Pancreas (tissue), 10 donors: ENCODE measurements around the gene RFC1. TPM values are rescaled to one million over a fixed set of nuclear protein-coding genes. Genes with fewer than 3 reads are reported as not detected.
"Not testable (repeated sequence)": the region's sequence is repeated elsewhere in the genome, so short reads cannot be mapped to it uniquely, and the experiment has no call there.

Experiments used
- ATAC-seq, 4 donors: fragments of 200-7000 bp; cut with Tn5 transposase; one replicate each; pipeline versions ENCODE4 v1.8.0 to v1.9.1; 2020; ENCODE audit warnings: mild to moderate bottlenecking in 4 of 4, moderate library complexity in 4 of 4
- DNase-seq, 6 donors: peaks; one replicate each; pipeline ENCODE4 v3.0.0-alpha.2; 2020
- FAIRE-seq: peaks from 2 replicates; lab custom pipeline; 2012; peaks lifted over from hg19 to GRCh38; lab: Jason Lieb, UNC
- H3K27ac ChIP-seq, 4 donors: fragments of 200-600 bp; sonication (generic); 1 replicate in 3 of 4; 2 replicates in 1 of 4; pipeline versions ENCODE4 v1.5.0 to v1.8.0; 2020
- H3K27me3 ChIP-seq, 4 donors: fragments of 200-600 bp; one replicate each; pipeline ENCODE4 v1.8.0; 2021
- H3K36me3 ChIP-seq, 3 donors: fragments of 200-600 bp; sonication (generic) in 1 of 3; one replicate each; pipeline versions ENCODE4 v1.5.0 to v1.8.0; 2020 to 2021
- H3K4me1 ChIP-seq, 3 donors: fragments of 200-600 bp; one replicate each; pipeline ENCODE4 v1.8.0; 2021
- H3K4me3 ChIP-seq, 4 donors: fragments of 200-600 bp; sonication (generic) in 2 of 4; one replicate each; pipeline versions ENCODE4 v1.5.0 to v1.8.0; 2020 to 2021
- H3K9me3 ChIP-seq, 4 donors: fragments of 200-600 bp; one replicate each; pipeline ENCODE4 v1.8.0; 2021
- WGBS, 2 donors: extraction: QIAGEN DNeasy Blood & Tissue Kit; methylation state at CpG; one replicate each; pipeline ENCODE4 v1.1.7; 2013; 5-methylcytosine and 5-hydroxymethylcytosine counted together
- intact Hi-C, 3 donors: fragments of 100-400 bp; cut with DNase I; formaldehyde crosslinking; loops; one replicate each; pipeline versions ENCODE4 v1.11.1 to v1.14.2; 2022
- polyA plus RNA-seq, 2 donors: library from polyadenylated mRNA; stranded (reverse); fragments of 200-250 nt; gene quantifications; one replicate each; pipeline ENCODE4 v1.2.3, GENCODE V29; 2013
- total RNA-seq, 6 donors: library from RNA; stranded (reverse); fragmentation: NEBNext Ultra II Directional in 4 of 6; extraction: Animal tissue kit (Norgen Biotek cat#: 25700) in 4 of 6; gene quantifications; one replicate each; pipeline versions ENCODE4 v1.2.1 to v1.2.4, GENCODE V29; 2021 to 2023
- TF ChIP-seq, protein P1 (sequence below), 4 donors: fragments of 200-600 bp; sonication (generic) in 3 of 4; IDR thresholded peaks; one replicate each; pipeline versions ENCODE4 v1.5.0 to v1.8.0; 2021; ENCODE audit warnings: antibody characterized with exemption in 4 of 4
- donor health status: healthy with polysubstance abuse.
- donor health status: DM: no; HTN: no; CAD: no; lungs with moderate emphysema.
- donor health status: DM: no; HTN: no; CAD: no.
- donor health status: control.
- donor health status: control.
- donor health status: Bipolar disorder and iron deficiency.
- donor health status: DM: yes; HTN: yes; CAD: no.
- donor health status: DM: no; HTN: no; CAD: no.
- donor health status: DM: no; HTN: no; CAD: no.
- donor health status: DM: yes; HTN: yes; CAD: no.

RFC1 gene
- total and polyA plus RNA-seq, 8 donors, result 9.1 to 53.1 (median 35.7) TPM

DNA sequence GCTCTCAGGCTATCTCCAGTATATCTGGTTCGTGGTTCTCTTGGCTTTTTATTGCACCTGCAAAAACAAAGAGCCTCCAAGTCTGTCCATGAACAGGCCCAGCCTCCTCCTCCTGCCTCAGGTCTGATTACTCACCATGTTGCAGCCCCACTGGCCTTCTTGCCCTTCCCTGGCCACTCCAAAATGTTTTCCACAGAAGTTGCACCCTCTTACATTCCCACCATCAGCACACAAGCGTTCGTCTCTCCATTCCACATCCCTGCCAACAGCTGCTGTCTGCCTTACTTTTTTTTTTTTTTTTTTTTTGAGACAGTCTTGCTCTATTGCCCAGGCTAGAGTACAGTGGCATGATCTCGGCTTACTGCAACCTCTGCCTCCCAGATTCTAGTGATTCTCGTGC, 86.7 kb downstream of the RFC1 start:
- Histone ChIP-seq H3K27me3 (no peaks in the 10 kb centered on the region), H3K4me1 (no peaks in the 10 kb centered on the region), H3K9me3 (no peaks in the 10 kb centered on the region), H3K27ac (no peak overlapping the region), H3K4me3 (no peak overlapping the region), H3K36me3 (peaks cover 0 to 27% (median 0%) of the 10 kb centered on the region in 3 donors)
- DNase-seq (no peak), FAIRE-seq (no peak), ATAC-seq (no peak)
- TF ChIP-seq, protein P1, sequence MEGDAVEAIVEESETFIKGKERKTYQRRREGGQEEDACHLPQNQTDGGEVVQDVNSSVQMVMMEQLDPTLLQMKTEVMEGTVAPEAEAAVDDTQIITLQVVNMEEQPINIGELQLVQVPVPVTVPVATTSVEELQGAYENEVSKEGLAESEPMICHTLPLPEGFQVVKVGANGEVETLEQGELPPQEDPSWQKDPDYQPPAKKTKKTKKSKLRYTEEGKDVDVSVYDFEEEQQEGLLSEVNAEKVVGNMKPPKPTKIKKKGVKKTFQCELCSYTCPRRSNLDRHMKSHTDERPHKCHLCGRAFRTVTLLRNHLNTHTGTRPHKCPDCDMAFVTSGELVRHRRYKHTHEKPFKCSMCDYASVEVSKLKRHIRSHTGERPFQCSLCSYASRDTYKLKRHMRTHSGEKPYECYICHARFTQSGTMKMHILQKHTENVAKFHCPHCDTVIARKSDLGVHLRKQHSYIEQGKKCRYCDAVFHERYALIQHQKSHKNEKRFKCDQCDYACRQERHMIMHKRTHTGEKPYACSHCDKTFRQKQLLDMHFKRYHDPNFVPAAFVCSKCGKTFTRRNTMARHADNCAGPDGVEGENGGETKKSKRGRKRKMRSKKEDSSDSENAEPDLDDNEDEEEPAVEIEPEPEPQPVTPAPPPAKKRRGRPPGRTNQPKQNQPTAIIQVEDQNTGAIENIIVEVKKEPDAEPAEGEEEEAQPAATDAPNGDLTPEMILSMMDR (IDR thresholded peaks at IDR 0.05), result no peak
- intact Hi-C loops, result no loop called here
- 75 to 78% methylated on average over 5 of the region's 5 CpGs for WGBS, 2 donors

DNA sequence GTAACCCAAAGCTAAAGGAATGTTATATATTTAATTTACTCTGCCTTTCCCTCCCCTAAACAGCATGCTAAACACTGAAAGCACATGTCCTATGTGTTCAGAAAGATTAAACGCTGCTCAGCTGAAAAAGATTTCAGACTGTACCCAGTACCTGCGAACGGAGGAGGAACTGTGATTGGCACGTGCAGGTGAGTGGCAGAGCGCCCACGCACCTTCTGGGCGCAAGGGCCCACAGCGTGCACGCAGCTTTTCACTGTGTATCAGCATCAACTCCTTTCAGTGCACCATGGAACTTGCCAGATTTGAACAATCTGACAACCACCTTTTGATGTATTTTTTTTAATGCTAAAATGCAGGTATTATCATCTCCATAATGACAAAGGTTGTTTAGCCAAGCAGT, 87.7 kb downstream of the RFC1 start:
- Histone ChIP-seq H3K9me3 (no peaks in the 10 kb centered on the region), H3K27ac (no peak overlapping the region), H3K4me3 (no peak overlapping the region), H3K36me3 (peaks cover 0 to 37% (median 3%) of the 10 kb centered on the region in 3 donors), H3K4me1 (no peaks in the 10 kb centered on the region), H3K27me3 (no peaks in the 10 kb centered on the region)
- WGBS, 2 donors, result 78 to 84% methylated on average over 9 of the region's 9 CpGs
- intact Hi-C loops, result no loop called here
- no peak for ATAC-seq
- TF ChIP-seq, protein P1 (IDR thresholded peaks at IDR 0.05), result no peak
- FAIRE-seq, result no peak
- no peak for DNase-seq

DNA sequence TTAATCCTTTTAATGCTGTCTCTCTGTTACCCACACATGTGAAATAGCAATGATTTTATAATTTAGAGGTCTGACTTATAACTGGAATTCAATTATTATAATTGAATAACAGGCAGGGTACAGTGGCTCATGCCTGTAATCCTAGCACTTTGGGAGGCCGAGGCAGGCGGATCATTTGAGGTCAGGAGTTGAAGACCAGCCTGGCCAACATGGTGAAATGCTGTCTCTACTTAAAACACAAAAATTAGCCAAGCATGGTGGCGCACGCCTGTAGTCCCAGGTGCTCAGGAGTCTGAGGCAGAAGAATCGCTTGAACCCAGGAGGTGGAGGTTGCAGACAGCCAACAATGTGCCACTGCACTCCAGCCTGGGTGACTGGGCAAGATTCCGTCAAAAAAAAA, 88.5 kb downstream of the RFC1 start:
- H3K4me3 ChIP-seq, intact Hi-C loops, FAIRE-seq, H3K9me3 ChIP-seq, DNase-seq, H3K27me3 ChIP-seq, H3K4me1 ChIP-seq, ATAC-seq, H3K27ac ChIP-seq: not testable (repeated sequence)
- WGBS, 2 donors, result 85 to 88% methylated on average over 6 of the region's 6 CpGs
- peaks cover 0 to 45% (median 5%) of the 10 kb centered on the region in 3 donors for H3K36me3 ChIP-seq

DNA sequence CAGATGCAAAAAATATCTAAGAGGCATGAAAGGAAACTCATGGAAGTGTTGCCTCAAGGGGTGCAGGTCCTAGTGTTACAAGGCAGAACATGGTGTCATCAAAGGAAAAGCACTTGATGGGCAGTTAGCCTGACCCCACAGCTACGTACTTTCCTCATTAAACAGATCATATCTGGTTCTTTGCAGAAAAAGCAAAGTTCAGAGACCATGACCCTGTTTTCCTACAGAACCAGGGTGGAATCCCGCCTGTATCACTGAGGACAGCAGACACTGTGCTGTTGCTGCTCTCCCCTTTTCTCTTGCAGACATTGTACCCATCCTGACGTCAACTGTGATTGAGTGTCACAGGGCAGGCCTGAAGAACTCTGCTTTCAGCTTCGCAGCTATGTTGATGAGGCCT, 91.7 kb downstream of the RFC1 start:
- TF ChIP-seq, protein P1 (IDR thresholded peaks at IDR 0.05), result no peak
- H3K36me3 ChIP-seq, result peaks cover 0 to 45% (median 5%) of the 10 kb centered on the region in 3 donors
- H3K4me1 ChIP-seq, result no peaks in the 10 kb centered on the region
- WGBS, 2 donors, result 90 to 92% methylated on average over 4 of the region's 4 CpGs
- no peak overlapping the region for H3K4me3 ChIP-seq
- no peak for DNase-seq
- H3K27me3 ChIP-seq, result no peaks in the 10 kb centered on the region
- no peaks in the 10 kb centered on the region for H3K9me3 ChIP-seq
- FAIRE-seq, result no peak
- ATAC-seq, result no peak
- intact Hi-C loops, result no loop called here
- H3K27ac ChIP-seq, result no peak overlapping the region

DNA sequence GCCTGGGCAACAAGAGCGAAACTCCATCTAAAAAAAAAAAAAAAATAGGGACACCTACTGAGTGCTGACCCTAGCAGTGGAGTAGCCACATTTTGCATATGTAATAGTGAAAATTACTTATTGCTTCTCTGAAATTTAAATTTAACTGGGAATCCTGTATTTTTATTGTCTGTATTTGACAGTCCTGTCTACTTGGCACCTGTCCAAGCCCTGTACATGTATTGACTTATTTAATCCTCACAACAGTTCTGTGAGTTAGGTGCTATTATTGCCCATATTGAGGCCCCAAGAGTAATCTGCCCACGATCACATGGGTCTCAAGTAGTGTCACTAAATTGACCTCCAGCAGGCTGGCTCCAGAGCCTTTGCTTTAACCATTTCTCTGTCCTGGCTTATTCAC, 102.3 kb downstream of the RFC1 start:
- no peak overlapping the region for H3K27ac ChIP-seq
- H3K27me3 ChIP-seq, result no peaks in the 10 kb centered on the region
- WGBS, 2 donors, result 63 to 65% methylated on average over 2 of the region's 2 CpGs
- ATAC-seq (peak in 1 of 4 donors; percentile 15), DNase-seq (no peak), FAIRE-seq (no peak)
- no peaks in the 10 kb centered on the region for H3K9me3 ChIP-seq
- intact Hi-C loops, result no loop called here
- TF ChIP-seq, protein P1 (IDR thresholded peaks at IDR 0.05), result no peak
- H3K4me3 ChIP-seq, result no peak overlapping the region
- no peaks in the 10 kb centered on the region for H3K4me1 ChIP-seq
- H3K36me3 ChIP-seq, result no peaks in the 10 kb centered on the region
